ACC112 (cell line): ENCODE measurements around the gene RGSL1.

ENCODE experiments used
- H2AFZ ChIP-seq: fragments of 200-600 bp; sonication (generic); one replicate; pipeline ENCODE4 v1.6.0; 2017; ENCODE audit warnings: antibody characterized with exemption, low read length; ENCODE audit not compliant: unreplicated experiment
- H3K27ac ChIP-seq: fragments of 200-600 bp; sonication (generic); 2 replicates; pipeline ENCODE4 v1.5.1; 2014; ENCODE audit warnings: low read depth, mild to moderate bottlenecking, antibody characterized with exemption, low read length, moderate library complexity
- H3K27me3 ChIP-seq: fragments of 200-600 bp; sonication (generic); 2 replicates; pipeline ENCODE4 v1.6.1; 2014; ENCODE audit warnings: mild to moderate bottlenecking, antibody characterized with exemption, low read length, moderate library complexity, mixed read lengths; ENCODE audit not compliant: insufficient read depth
- H3K36me3 ChIP-seq: fragments of 200-600 bp; sonication (generic); 2 replicates; pipeline ENCODE4 v1.6.1; 2016; ENCODE audit warnings: mild to moderate bottlenecking, antibody characterized with exemption, low read length, moderate library complexity, mixed read lengths; ENCODE audit not compliant: insufficient read depth
- H3K4me1 ChIP-seq: fragments of 200-600 bp; sonication (generic); one replicate; pipeline ENCODE4 v1.6.1; 2016; ENCODE audit warnings: low read length, mixed read lengths; ENCODE audit not compliant: insufficient read depth, unreplicated experiment, control insufficient read depth
- H3K4me3 ChIP-seq: fragments of 200-600 bp; sonication (generic); 2 replicates; pipeline ENCODE4 v1.5.1; 2014; ENCODE audit warnings: mild to moderate bottlenecking, low read depth, low read length
- H3K79me2 ChIP-seq: fragments of 200-600 bp; sonication (generic); one replicate; pipeline ENCODE4 v1.6.0; 2016; ENCODE audit warnings: low read length; ENCODE audit not compliant: control insufficient read depth, unreplicated experiment, insufficient read depth

Gene RGSL1

GRCh38 chr1:182600745-182601415, 150.9 kb downstream of the RGSL1 start:
- Histone ChIP-seq H3K79me2 (no peaks in the 10 kb centered on the region), H3K4me3 (no peak overlapping the region), H3K36me3 (no peaks in the 10 kb centered on the region), H2AFZ (no peak overlapping the region), H3K4me1 (peaks cover 6% of the 10 kb centered on the region), H3K27me3 (peaks cover 11% of the 10 kb centered on the region; the same call in 1 of the 2 replicates), H3K27ac (no peak overlapping the region)

- H3K36me3 ChIP-seq = no peaks in the 10 kb centered on the region
- peaks cover 6% of the 10 kb centered on the region for H3K4me1 ChIP-seq
- H2AFZ ChIP-seq = no peak overlapping the region
- peaks cover 11% of the 10 kb centered on the region; the same call in 1 of the 2 replicates for H3K27me3 ChIP-seq
- H3K79me2 ChIP-seq = no peaks in the 10 kb centered on the region
- H3K4me3 ChIP-seq = no peak overlapping the region
- no peak overlapping the region for H3K27ac ChIP-seq
These were observed 151.5 kb downstream of the RGSL1 start for GRCh38 chr1:182601416-182601786.

- Histone ChIP-seq H3K36me3 (no peaks in the 10 kb centered on the region), H3K27me3 (peaks cover 11% of the 10 kb centered on the region; the same call in 1 of the 2 replicates), H3K4me3 (no peak overlapping the region), H3K79me2 (no peaks in the 10 kb centered on the region), H3K4me1 (peaks cover 6% of the 10 kb centered on the region), H2AFZ (no peak overlapping the region), H3K27ac (no peak overlapping the region)
These were observed 152.0 kb downstream of the RGSL1 start for GRCh38 chr1:182601913-182602312.

GRCh38 chr1:182602935-182603645, 153.1 kb downstream of the RGSL1 start:
- Histone ChIP-seq H3K27ac (no peak overlapping the region), H3K4me1 (peaks cover 6% of the 10 kb centered on the region), H3K4me3 (peak overlapping the region; percentile 71), H3K79me2 (no peaks in the 10 kb centered on the region), H2AFZ (no peak overlapping the region), H3K27me3 (peaks cover 11% of the 10 kb centered on the region; the same call in 1 of the 2 replicates), H3K36me3 (no peaks in the 10 kb centered on the region)

GRCh38 chr1:182603646-182604174, 153.8 kb downstream of the RGSL1 start:
- H3K4me3 ChIP-seq = peak overlapping the region; percentile 71
- no peak overlapping the region for H3K27ac ChIP-seq
- H3K4me1 ChIP-seq = peaks cover 10% of the 10 kb centered on the region
- peaks cover 11% of the 10 kb centered on the region; the same call in 1 of the 2 replicates for H3K27me3 ChIP-seq
- H3K79me2 ChIP-seq = no peaks in the 10 kb centered on the region
- H2AFZ ChIP-seq = no peak overlapping the region
- H3K36me3 ChIP-seq = no peaks in the 10 kb centered on the region

GRCh38 chr1:182604175-182605164, 154.5 kb downstream of the RGSL1 start, which contains the start of gene RGS16:
TSS of gene RGS16 (minus strand) at chr1:182604389. CDS start at chr1:182604259, 130 bp downstream.
- no peak within 1 kb of the TSS for H3K27ac ChIP-seq
- peak within 1 kb of the TSS; percentile 88 for H2AFZ ChIP-seq
- peaks cover 15% of the 10 kb centered on the region for H3K4me1 ChIP-seq
- H3K36me3 ChIP-seq = no peaks in the 10 kb centered on the region
- H3K4me3 ChIP-seq = peak within 1 kb of the TSS; percentile 71
- no peaks in the 10 kb centered on the region for H3K79me2 ChIP-seq
- peaks cover 11% of the 10 kb centered on the region; the same call in 1 of the 2 replicates for H3K27me3 ChIP-seq

GRCh38 chr1:182607566-182607965, 157.6 kb downstream of the RGSL1 start:
- no peaks in the 10 kb centered on the region for H3K79me2 ChIP-seq
- H3K27ac ChIP-seq = no peak overlapping the region
- H3K4me1 ChIP-seq = peaks cover 15% of the 10 kb centered on the region
- H3K4me3 ChIP-seq = no peak overlapping the region
- no peak overlapping the region for H2AFZ ChIP-seq
- H3K36me3 ChIP-seq = no peaks in the 10 kb centered on the region
- H3K27me3 ChIP-seq = peaks cover 11% of the 10 kb centered on the region; the same call in 1 of the 2 replicates

- Histone ChIP-seq H2AFZ (no peak overlapping the region), H3K4me3 (no peak overlapping the region), H3K79me2 (no peaks in the 10 kb centered on the region), H3K27me3 (peaks cover 5% of the 10 kb centered on the region; the same call in 1 of the 2 replicates), H3K36me3 (no peaks in the 10 kb centered on the region), H3K4me1 (peaks cover 14% of the 10 kb centered on the region), H3K27ac (no peak overlapping the region)
These were observed 158.3 kb downstream of the RGSL1 start for GRCh38 chr1:182608236-182608635.

- H2AFZ ChIP-seq = peak overlapping the region; percentile 47
- no peaks in the 10 kb centered on the region for H3K27me3 ChIP-seq
- H3K36me3 ChIP-seq = no peaks in the 10 kb centered on the region
- peaks cover 13% of the 10 kb centered on the region for H3K4me1 ChIP-seq
- no peaks in the 10 kb centered on the region for H3K79me2 ChIP-seq
- H3K27ac ChIP-seq = no peak overlapping the region
- H3K4me3 ChIP-seq = no peak overlapping the region
These were observed 159.1 kb downstream of the RGSL1 start for GRCh38 chr1:182608845-182609610.
